ENCODE data around the gene LIN7A.

GRCh38 chr12:80872053-80872452 lies 65.7 kb downstream of the LIN7A start:
- TF ChIP-seq CTCF (IDR thresholded peaks at IDR 0.05) (no peak), POLR2A (IDR thresholded peaks at IDR 0.05; ENCODE audit: low read depth) (no peak), POLR2AphosphoS5 (IDR thresholded peaks at IDR 0.05) (no peak)

All from esophagus muscularis mucosa (tissue), 3 donors.